K562 (cell line): ENCODE data around the gene ZMYND19. TPM values are rescaled to one million over a fixed set of nuclear protein-coding genes. Genes with fewer than 3 reads are reported as not detected.

ENCODE experiments used
- ATAC-seq: fragments of 200-7000 bp; cut with Tn5 transposase; 3 replicates; pipeline ENCODE4 v1.9.1; 2020; ENCODE audit warnings: moderate library complexity
- BruUV-seq: library from RNA; stranded (reverse); fragments of 400-500 nt; replicated peaks from 2 replicates; lab custom pipeline; 2021; lab: Mats Ljungman, UMichigan
- CTCF ChIA-PET: fragments of 300-600 bp; formaldehyde crosslinking; extraction: SDS; loops from one replicate; lab custom pipeline; 2021; ENCODE audit warnings: low intra/inter-chr PET ratio; lab: Yijun Ruan, JAX
- POLR2A ChIA-PET: fragments of 300-600, 350-650 bp; sonication (Branson Sonifier 250); formaldehyde crosslinking; extraction: SDS; loops from one replicate; lab custom pipeline; 2021; ENCODE audit warnings: antibody characterized with exemption, inconsistent platforms; lab: Yijun Ruan, JAX
- DNase-seq, 4 experiments: peaks; one replicate each; pipeline versions ENCODE4 v3.0.0 to v3.0.0-alpha.2; 2011 to 2018; ENCODE audit warnings: low spot score in 3 of 4, mixed read lengths in 3 of 4; ENCODE audit errors: extremely low read depth in 1 of 4
- FAIRE-seq: peaks from 2 replicates; lab custom pipeline; 2011; peaks lifted over from hg19 to GRCh38; lab: Jason Lieb, UNC
- H2AFZ ChIP-seq: 2 replicates; pipeline ENCODE4 v1.6.0; 2011; ENCODE audit warnings: low read depth, low read length, control low read depth, inconsistent platforms
- H3K27ac ChIP-seq: fragments of 200-600 bp; 3 replicates; pipeline ENCODE4 v1.8.0; 2011; ENCODE audit warnings: low read depth, mild to moderate bottlenecking, control low read depth, inconsistent platforms, low read length, moderate library complexity, mixed read lengths; ENCODE audit errors: extremely low read depth
- H3K27me3 ChIP-seq, 2 experiments: fragments of 300-600 bp in 1 of 2; 2 replicates in 1 of 2; 3 replicates in 1 of 2; pipeline versions ENCODE4 v1.6.0 to v1.8.0; 2011; ENCODE audit warnings: inconsistent platforms in 2 of 2, low read length in 2 of 2, mild to moderate bottlenecking in 1 of 2, mixed read lengths in 1 of 2, moderate library complexity in 1 of 2; ENCODE audit not compliant: control insufficient read depth in 2 of 2, insufficient read depth in 2 of 2
- H3K36me3 ChIP-seq: fragments of 300-600 bp; 3 replicates; pipeline ENCODE4 v1.8.0; 2011; ENCODE audit warnings: mild to moderate bottlenecking, low read length, inconsistent platforms; ENCODE audit not compliant: control insufficient read depth, insufficient read depth
- H3K4me1 ChIP-seq, 2 experiments: fragments of 200-600 bp in 1 of 2; replicated peaks in 1 of 2; 2 replicates in 1 of 2; 3 replicates in 1 of 2; pipeline versions ENCODE4 v1.5.1 to v1.8.0; 2011; ENCODE audit warnings: inconsistent platforms in 2 of 2, low read length in 2 of 2, mild to moderate bottlenecking in 1 of 2, mixed read lengths in 1 of 2, moderate library complexity in 1 of 2; ENCODE audit not compliant: control insufficient read depth in 2 of 2, insufficient read depth in 2 of 2
- H3K4me2 ChIP-seq: 2 replicates; pipeline ENCODE4 v1.6.1; 2011; ENCODE audit warnings: low read length, control low read depth, inconsistent platforms, mixed read lengths; ENCODE audit not compliant: insufficient read depth
- H3K4me3 ChIP-seq: fragments of 200-600 bp; sonication (generic), shearing (Covaris generic); 2 replicates; pipeline ENCODE4 v1.5.1; 2016; ENCODE audit warnings: control low read depth, inconsistent platforms
- H3K79me2 ChIP-seq: fragments of 200-600 bp; 3 replicates; pipeline ENCODE4 v1.8.0; 2011; ENCODE audit warnings: low read length, inconsistent platforms; ENCODE audit not compliant: control insufficient read depth, insufficient read depth
- H3K9ac ChIP-seq, 2 experiments: 2 replicates each; pipeline versions ENCODE4 v1.6.0 to v1.6.1; 2011; ENCODE audit warnings: low read depth in 2 of 2, low read length in 2 of 2, control low read depth in 1 of 2, inconsistent platforms in 1 of 2, mild to moderate bottlenecking in 1 of 2, mixed read lengths in 1 of 2; ENCODE audit not compliant: insufficient read depth in 1 of 2
- H3K9me1 ChIP-seq: one replicate; pipeline ENCODE4 v1.6.0; 2011; ENCODE audit warnings: inconsistent platforms, mild to moderate bottlenecking, low read length, moderate library complexity; ENCODE audit not compliant: control insufficient read depth, insufficient read depth
- H3K9me3 ChIP-seq: replicated peaks from 2 replicates; pipeline ENCODE4 v1.5.1; 2011; ENCODE audit warnings: low read depth, low read length, inconsistent platforms; ENCODE audit not compliant: control insufficient read depth, insufficient read depth
- H4K20me1 ChIP-seq: replicated peaks from 2 replicates; pipeline ENCODE4 v1.6.1; 2011; ENCODE audit warnings: low read length, inconsistent platforms, mixed read lengths; ENCODE audit not compliant: control insufficient read depth, insufficient read depth
- DPF2 ChIP-seq: fragments of 450-650 bp; IDR thresholded peaks from 2 replicates; pipeline ENCODE4 v1.6.1; 2016
- ETV1 ChIP-seq: fragments of 450-650 bp; conservative IDR thresholded peaks from 2 replicates; pipeline ENCODE4 v1.6.1; 2016; ENCODE audit warnings: missing genetic modification characterization, control low read depth, low read depth, missing compliant biosample characterization
- FOXP4 ChIP-seq: sonication (generic); formaldehyde crosslinking; IDR thresholded peaks from 2 replicates; pipeline ENCODE4 v1.8.0; 2022; ENCODE audit warnings: mild to moderate bottlenecking, missing genetic modification reagents, borderline replicate concordance
- HDAC1 ChIP-seq, 2 experiments: fragments of 450-650 bp; IDR thresholded peaks; 2 replicates each; pipeline ENCODE4 v1.6.1; 2016 to 2017; ENCODE audit warnings: inconsistent platforms in 1 of 2, mild to moderate bottlenecking in 1 of 2, moderate library complexity in 1 of 2
- HDGF ChIP-seq: fragments of 450-650 bp; IDR thresholded peaks from 2 replicates; pipeline ENCODE4 v1.6.1; 2016
- NFYB ChIP-seq: IDR thresholded peaks from 2 replicates; pipeline ENCODE4 v1.6.1; 2011; ENCODE audit warnings: mild to moderate bottlenecking, moderate library complexity; ENCODE audit not compliant: insufficient read length; ENCODE audit errors: extremely low read depth
- PKNOX1 ChIP-seq: fragments of 450-650 bp; IDR thresholded peaks from 2 replicates; pipeline ENCODE4 v1.6.1; 2016
- RNF2 ChIP-seq: sonication (generic); IDR thresholded peaks from 2 replicates; pipeline ENCODE4 v1.6.1; 2016
- SIN3B ChIP-seq: fragments of 450-650 bp; IDR thresholded peaks from 2 replicates; pipeline ENCODE4 v1.6.1; 2017; ENCODE audit warnings: low read depth, mild to moderate bottlenecking, moderate library complexity
- SMAD3 ChIP-seq: fragments of 450-650 bp; formaldehyde crosslinking; conservative IDR thresholded peaks from 2 replicates; pipeline ENCODE4 v1.4.0; 2020; ENCODE audit warnings: mild to moderate bottlenecking
- TCF15 ChIP-seq: fragments of 250-450 bp; sonication (Bioruptor Pico); IDR thresholded peaks from 2 replicates; pipeline ENCODE4 v1.8.0; 2022; ENCODE audit warnings: moderate library complexity, mild to moderate bottlenecking, inconsistent platforms
- TEAD1 ChIP-seq, 2 experiments: fragments of 450-650 bp in 1 of 2; sonication (generic) in 1 of 2; formaldehyde crosslinking; IDR thresholded peaks; 2 replicates each; pipeline versions ENCODE4 v1.4.0 to v1.8.0; 2020 to 2022; ENCODE audit warnings: mild to moderate bottlenecking in 2 of 2, missing genetic modification reagents in 1 of 2
- THRB ChIP-seq: fragments of 450-650 bp; formaldehyde crosslinking; conservative IDR thresholded peaks from 2 replicates; pipeline ENCODE4 v1.4.0; 2022; ENCODE audit warnings: mild to moderate bottlenecking, missing genetic modification characterization
- ZNF280B ChIP-seq: fragments of 250-450 bp; sonication (Bioruptor Pico); IDR thresholded peaks from 2 replicates; pipeline ENCODE4 v1.5.1; 2021; ENCODE audit warnings: mild to moderate bottlenecking
- ZNF695 ChIP-seq: fragments of 450-650 bp; formaldehyde crosslinking; IDR thresholded peaks from 2 replicates; pipeline ENCODE4 v1.4.0; 2020; ENCODE audit warnings: mild to moderate bottlenecking, moderate library complexity
- ZNF76 ChIP-seq: fragments of 250-450 bp; sonication (Bioruptor Pico); IDR thresholded peaks from 2 replicates; pipeline ENCODE4 v1.4.0; 2020; ENCODE audit warnings: mild to moderate bottlenecking, moderate library complexity, borderline replicate concordance
- ZNF764 ChIP-seq: fragments of 250-450 bp; sonication (Bioruptor Pico); IDR thresholded peaks from 2 replicates; pipeline ENCODE4 v1.4.0; 2020; ENCODE audit warnings: low read depth, mild to moderate bottlenecking, moderate library complexity
- WGBS: fragments of 100-300 bp; shearing (Covaris generic); methylation state at CpG from one replicate; pipeline ENCODE4 v1.1.6; 2016; ENCODE audit warnings: low coverage, mixed read lengths; ENCODE audit not compliant: insufficient coverage; ENCODE audit errors: missing lambda C conversion rate; 5-methylcytosine and 5-hydroxymethylcytosine counted together
- in situ Hi-C: fragments of 300-500 bp; cut with MboI; formaldehyde crosslinking; loops from 4 replicates; pipeline ENCODE4 v1.15.0; 2018; ENCODE audit warnings: inconsistent platforms, mixed read lengths
- intact Hi-C: fragments of 100-400 bp; cut with micrococcal nuclease; formaldehyde crosslinking; loops from 2 replicates; pipeline ENCODE4 v1.14.2; 2022
- polyA plus RNA-seq, 8 experiments: library from polyadenylated mRNA; depleted of rRNA in 4 of 8; stranded (reverse) in 5 of 8; unstranded in 3 of 8; fragments of >200 nt; fragmentation: Nextera tagmentation in 2 of 8; fragmentation: Illumina TruSeq in 1 of 8; extraction: Ambion mirVana in 2 of 8; extraction: Trizol in 1 of 8; gene quantifications; 2 replicates each; pipeline versions ENCODE4 v1.2.1 to v1.2.3, GENCODE V29; 2011 to 2014; ENCODE audit warnings: inconsistent platforms in 1 of 8, missing spikeins in 1 of 8
- total RNA-seq, 7 experiments: library from RNA; depleted of rRNA in 6 of 7; stranded (reverse); fragments of >200 nt in 6 of 7; fragmentation: Illumina TruSeq in 2 of 7; extraction: Trizol in 2 of 7; gene quantifications; 2 replicates each; pipeline versions ENCODE4 v1.2.1 to v1.2.3, GENCODE V29; 2011 to 2021; ENCODE audit warnings: low replicate concordance in 1 of 7

Gene ZMYND19
- total and polyA plus RNA-seq, 9 of the 15 experiments (the other 6 are each of a cell fraction or from before 2014, with no cell fraction given): 1.0 to 86.7 (median 44.0) TPM

GRCh38 chr9:137575716-137576411 lies 14.4 kb downstream of the ZMYND19 start:
- BruUV-seq: no TSS peak
- DNase-seq (no peak), FAIRE-seq (peak; percentile 59), ATAC-seq (no peak)
- Histone ChIP-seq H3K4me1 (peaks cover 27 to 45% of the 10 kb centered on the region in 2 experiments), H3K4me3 (no peak overlapping the region), H3K27ac (peak overlapping the region; percentile 53; the same call in 2 of the 3 replicates), H3K36me3 (peaks cover 60% of the 10 kb centered on the region), H2AFZ (no peak overlapping the region), H3K9ac (peak overlapping the region; percentile 35 to 88; a peak in 3 of 4 replicates), H3K4me2 (peak overlapping the region; percentile 64), H3K27me3 (no peaks in the 10 kb centered on the region), H3K9me3 (no peaks in the 10 kb centered on the region), H3K79me2 (peaks cover 48% of the 10 kb centered on the region), H3K9me1 (peaks cover 7% of the 10 kb centered on the region), H4K20me1 (no peaks in the 10 kb centered on the region; the same call in 1 of the 2 replicates)
- 54% methylated on average over 7 of the region's 12 CpGs for WGBS
- intact Hi-C loops: no loop called here
- in situ Hi-C loops: no loop called here
- ChIA-PET CTCF (no interaction called here), POLR2A (interaction anchor here (0.6 kb wide), 1 partner anchor 333 kb away, joined by 4 read pairs; no protein-coding TSS in a partner anchor)
- TF ChIP-seq NFYB (no peak), HDGF (no peak), ZNF695 (CRISPR knock-in tag) (no peak), FOXP4 (CRISPR knock-in tag) (no peak), THRB (CRISPR knock-in tag) (no peak), TEAD1 (CRISPR knock-in tag; IDR thresholded peaks at IDR 0.05) (no peak), HDAC1 (IDR thresholded peaks at IDR 0.05) (no peak), ETV1 (tag) (no peak), SMAD3 (CRISPR knock-in tag) (no peak), PKNOX1 (no peak; the same call in none of the 2 replicates), ZNF280B (CRISPR knock-in tag) (no peak), ZNF76 (no peak), SIN3B (no peak), ZNF764 (CRISPR knock-in tag) (no peak), DPF2 (no peak), RNF2 (no peak), TCF15 (CRISPR knock-in tag) (no peak)
